ENCODE results near the gene ATP5PD. TPM values are rescaled to one million over a fixed set of nuclear protein-coding genes. Genes with fewer than 3 reads are reported as not detected.

The ATP5PD gene
- total RNA-seq, 1 experiment from 2014 or later, result 344 TPM

GRCh38 chr17:75063201-75063600 lies 16.4 kb upstream of the ATP5PD start:
- Histone ChIP-seq H2BK20ac (ENCODE audit: low read depth, low read length, poor library complexity, severe bottlenecking) (no peak overlapping the region), H3K9me3 (ENCODE audit: control insufficient read depth, low read depth, low read length) (no peaks in the 10 kb centered on the region), H3K4me1 (ENCODE audit: insufficient read depth, low read length) (no peaks in the 10 kb centered on the region), H3K18ac (ENCODE audit: insufficient read length, low read depth, low read length) (no peak overlapping the region), H2BK15ac (ENCODE audit: low read depth, low read length) (no peak overlapping the region), H4K8ac (replicated peaks; ENCODE audit: insufficient read length, low read depth, low read length) (no peak overlapping the region), H2BK12ac (ENCODE audit: insufficient read length, low read depth, low read length) (no peak overlapping the region), H3K4ac (ENCODE audit: low read depth, low read length) (no peak overlapping the region), H3K79me1 (ENCODE audit: insufficient read depth, low read depth, low read length, poor library complexity, severe bottlenecking) (no peaks in the 10 kb centered on the region), H3K4me2 (ENCODE audit: insufficient read depth, insufficient read length, low read length) (no peak overlapping the region), H3K23me2 (ENCODE audit: insufficient read length, low read depth, low read length, poor library complexity, severe bottlenecking) (no peaks in the 10 kb centered on the region), H3T11ph (ENCODE audit: low read length) (no peak overlapping the region), H2BK120ac (ENCODE audit: low read depth, low read length, poor library complexity, severe bottlenecking) (no peak overlapping the region), H3K79me2 (ENCODE audit: insufficient read depth, low read length) (no peaks in the 10 kb centered on the region; the same call in 1 of the 2 replicates), H3K56ac (ENCODE audit: insufficient read length, low read depth, low read length) (no peak overlapping the region), H3K27me3 (ENCODE audit: insufficient read depth, low read length) (no peaks in the 10 kb centered on the region), H2AFZ (ENCODE audit: low read length) (no peak overlapping the region), H3K27ac (ENCODE audit: insufficient read length, low read depth, low read length) (no peak overlapping the region), H3K14ac (ENCODE audit: insufficient read depth, low read length) (no peak overlapping the region), H2BK5ac (ENCODE audit: insufficient read length, low read length) (no peak overlapping the region), H4K91ac (ENCODE audit: insufficient read length, low read depth, low read length) (no peak overlapping the region), H3K23ac (ENCODE audit: insufficient read length, low read depth, low read length) (no peak overlapping the region), H4K5ac (ENCODE audit: insufficient read length, low read depth, low read length) (no peak overlapping the region), H3K9ac (ENCODE audit: extremely low read depth, insufficient read length, low read length) (no peak overlapping the region), H4K20me1 (ENCODE audit: control insufficient read depth, insufficient read depth, insufficient read length) (peaks cover 3% of the 10 kb centered on the region), H2AK5ac (ENCODE audit: insufficient read length, low read length) (no peak overlapping the region)
- no peak for DNase-seq
- no peak overlapping the region for H3K27ac Mint-ChIP-seq
- peaks cover 0 to 7% of the 10 kb centered on the region in 2 experiments; a peak in 2 of 4 replicates for H3K4me1 Mint-ChIP-seq
- peaks cover 34 to 62% (median 59%) of the 10 kb centered on the region in 3 experiments for H3K36me3 Mint-ChIP-seq (ENCODE audit: insufficient read depth in 1 of 3, low read depth in 3 of 3)
- H3K4me3 Mint-ChIP-seq, result no peak overlapping the region
- no peak for TF ChIP-seq CTCF (conservative IDR thresholded peaks at IDR 0.05)
- no CpG with 5 or more reads among the region's 13 CpGs for WGBS (ENCODE audit: extremely low coverage, insufficient read length, low lambda C conversion rate)
- H3K9me3 Mint-ChIP-seq, result no peaks in the 10 kb centered on the region
- H3K27me3 Mint-ChIP-seq (ENCODE audit: low read depth), result no peaks in the 10 kb centered on the region; the same call in none of the 2 replicates
